HCT116 (cell line): Measurements from ENCODE around the gene BLOC1S5. TPM values are rescaled to one million over a fixed set of nuclear protein-coding genes. Genes with fewer than 3 reads are reported as not detected.
A peak's percentile ranks its signal among the peaks of the same experiment; 100 is the strongest.

Experiments used
- ATAC-seq: fragments of 200-7000 bp; cut with Tn5 transposase; 2 replicates; pipeline ENCODE4 v1.9.1; 2020; ENCODE audit warnings: mild to moderate bottlenecking, moderate library complexity
- BruUV-seq: library from RNA; stranded (reverse); fragments of 400-500 nt; replicated peaks from 2 replicates; lab custom pipeline; 2021; lab: Mats Ljungman, UMichigan
- CTCF ChIA-PET: fragments of 300-600 bp; sonication (Branson Sonifier 250); formaldehyde crosslinking; loops from one replicate; lab custom pipeline; 2021; ENCODE audit warnings: antibody characterized with exemption; lab: Charles Lee
- POLR2A ChIA-PET: fragments of 300-600, 350-600 bp; sonication (Branson Sonifier 250); formaldehyde crosslinking; loops from one replicate; lab custom pipeline; 2021; ENCODE audit warnings: antibody characterized with exemption; lab: Charles Lee
- RAD21 ChIA-PET, 2 experiments: fragments of 300-600 bp; sonication (Branson Sonifier 250); formaldehyde crosslinking; loops; one replicate each; lab custom pipeline; 2023; ENCODE audit warnings: low total read pairs in 2 of 2; ENCODE audit not compliant: uncharacterized antibody in 2 of 2, unreplicated experiment in 2 of 2, low non-redundant PET in 1 of 2; lab: Charles Lee
- DNase-seq: peaks from one replicate; pipeline ENCODE4 v3.0.0-alpha.2; 2010; ENCODE audit warnings: low read depth, low spot score
- H2AFZ ChIP-seq: fragments of 200-600 bp; shearing (Covaris generic), sonication (generic); 2 replicates; pipeline ENCODE4 v1.6.1; 2017; ENCODE audit warnings: low read depth, mixed run types, mixed read lengths, antibody characterized with exemption, low read length; ENCODE audit not compliant: poor library complexity, severe bottlenecking
- H3K27ac ChIP-seq: 2 replicates; pipeline ENCODE4 v1.5.1; 2012; ENCODE audit warnings: low read depth, low read length
- H3K27me3 ChIP-seq: fragments of 200-600 bp; sonication (generic); 2 replicates; pipeline ENCODE4 v1.6.1; 2016; ENCODE audit warnings: mixed run types, low read length, mixed read lengths; ENCODE audit not compliant: insufficient read depth
- H3K36me3 ChIP-seq, 2 experiments: fragments of 200-500 bp in 1 of 2; fragments of 200-600 bp in 1 of 2; sonication (Bioruptor generic) in 1 of 2; sonication (generic) in 1 of 2; 2 replicates each; pipeline versions ENCODE4 v1.5.1 to v1.6.1; 2014 to 2016; ENCODE audit warnings: low read length in 2 of 2, inconsistent platforms in 1 of 2, mixed read lengths in 1 of 2, mixed run types in 1 of 2; ENCODE audit not compliant: insufficient read depth in 2 of 2, control insufficient read depth in 1 of 2
- H3K4me1 ChIP-seq, 2 experiments: fragments of 200-600 bp in 1 of 2; sonication (generic) in 1 of 2; 2 replicates each; pipeline versions ENCODE4 v1.5.1 to v1.6.1; 2012 to 2017; ENCODE audit warnings: low read length in 2 of 2, inconsistent platforms in 1 of 2, mild to moderate bottlenecking in 1 of 2, mixed read lengths in 1 of 2, mixed run types in 1 of 2, moderate library complexity in 1 of 2; ENCODE audit not compliant: insufficient read depth in 2 of 2, control insufficient read depth in 1 of 2
- H3K4me2 ChIP-seq: fragments of 200-600 bp; sonication (generic); 2 replicates; pipeline ENCODE4 v1.6.1; 2017; ENCODE audit warnings: mixed run types, low read length, mixed read lengths
- H3K4me3 ChIP-seq, 2 experiments: fragments of 200-600 bp in 1 of 2; sonication (generic) in 1 of 2; replicated peaks in 1 of 2; 2 replicates each; pipeline ENCODE4 v1.5.1; 2011 to 2016; ENCODE audit warnings: low read length in 2 of 2, control low read depth in 1 of 2, low read depth in 1 of 2, mild to moderate bottlenecking in 1 of 2, mixed read lengths in 1 of 2, mixed run types in 1 of 2
- H3K79me2 ChIP-seq: fragments of 200-600 bp; sonication (generic); 2 replicates; pipeline ENCODE4 v1.6.1; 2017; ENCODE audit warnings: mild to moderate bottlenecking, mixed run types, low read length, moderate library complexity, mixed read lengths; ENCODE audit not compliant: insufficient read depth
- H3K9ac ChIP-seq: fragments of 200-600 bp; sonication (generic); 2 replicates; pipeline ENCODE4 v1.6.1; 2016; ENCODE audit warnings: low read length, mixed read lengths
- H3K9me2 ChIP-seq: fragments of 200-600 bp; sonication (generic), shearing (Covaris generic); 2 replicates; pipeline ENCODE4 v1.6.1; 2017; ENCODE audit warnings: mixed run types, mild to moderate bottlenecking, moderate library complexity; ENCODE audit not compliant: insufficient read depth
- H3K9me3 ChIP-seq, 2 experiments: fragments of 200-500 bp in 1 of 2; fragments of 200-600 bp in 1 of 2; sonication (Bioruptor generic) in 1 of 2; sonication (generic) in 1 of 2; 2 replicates each; pipeline ENCODE4 v1.6.1; 2014 to 2017; ENCODE audit warnings: low read length in 2 of 2, mixed read lengths in 2 of 2, inconsistent platforms in 1 of 2, low read depth in 1 of 2, mild to moderate bottlenecking in 1 of 2, mixed run types in 1 of 2, moderate library complexity in 1 of 2; ENCODE audit not compliant: control insufficient read depth in 1 of 2, insufficient read depth in 1 of 2
- H4K20me1 ChIP-seq: fragments of 200-600 bp; sonication (generic), shearing (Covaris generic); 2 replicates; pipeline ENCODE4 v1.6.1; 2017; ENCODE audit warnings: mixed run types, mild to moderate bottlenecking, moderate library complexity; ENCODE audit not compliant: insufficient read depth
- CBX3 ChIP-seq: IDR thresholded peaks from 2 replicates; pipeline ENCODE4 v1.6.1; 2012; ENCODE audit warnings: low read depth
- CTCF ChIP-seq, 3 experiments: fragments of 200-600 bp in 1 of 3; sonication (generic) in 1 of 3; IDR thresholded peaks in 2 of 3; conservative IDR thresholded peaks in 1 of 3; 2 replicates each; pipeline ENCODE4 v1.5.1; 2012 to 2017; ENCODE audit warnings: low read depth in 2 of 3, low read length in 2 of 3, antibody characterized with exemption in 1 of 3, borderline replicate concordance in 1 of 3, control low read depth in 1 of 3, mild to moderate bottlenecking in 1 of 3, mixed read lengths in 1 of 3, mixed run types in 1 of 3, moderate library complexity in 1 of 3; ENCODE audit not compliant: insufficient read depth in 1 of 3
- ELF1 ChIP-seq: IDR thresholded peaks from 2 replicates; pipeline ENCODE4 v1.6.1; 2012; ENCODE audit warnings: low read depth, borderline replicate concordance
- POLR2A ChIP-seq: IDR thresholded peaks from 2 replicates; pipeline ENCODE4 v1.7.0; 2011; ENCODE audit warnings: borderline replicate concordance; ENCODE audit not compliant: insufficient read depth, insufficient read length; ENCODE audit errors: extremely low read depth
- POLR2AphosphoS5 ChIP-seq: IDR thresholded peaks from 2 replicates; pipeline ENCODE4 v1.6.1; 2011; ENCODE audit warnings: mild to moderate bottlenecking, low read depth, low read length, moderate library complexity
- SIN3A ChIP-seq: IDR thresholded peaks from 2 replicates; pipeline ENCODE4 v1.6.1; 2012; ENCODE audit warnings: low read depth
- TCF7L2 ChIP-seq: IDR thresholded peaks from 2 replicates; pipeline ENCODE4 v1.7.0; 2011; ENCODE audit warnings: borderline replicate concordance, inconsistent platforms; ENCODE audit not compliant: insufficient read depth, insufficient read length; ENCODE audit errors: extremely low read depth
- YY1 ChIP-seq: IDR thresholded peaks from 2 replicates; pipeline ENCODE4 v1.6.1; 2011; ENCODE audit warnings: low read length, low read depth, moderate library complexity, mild to moderate bottlenecking; ENCODE audit not compliant: insufficient replicate concordance; ENCODE audit errors: extremely low read depth
- ZFX ChIP-seq: fragments of 450-650 bp; IDR thresholded peaks from 2 replicates; pipeline ENCODE4 v1.6.1; 2017
- intact Hi-C: fragments of 100-400 bp; cut with micrococcal nuclease; formaldehyde crosslinking; loops from 2 replicates; pipeline ENCODE4 v1.10.0; 2022
- total RNA-seq: library from RNA; stranded (reverse); gene quantifications from one replicate; pipeline ENCODE4 v1.2.1, GENCODE V29; 2021; ENCODE audit not compliant: unreplicated experiment

Gene BLOC1S5
- total RNA-seq, 1 experiment from 2014 or later: 12.0 TPM

- POLR2A ChIA-PET: no interaction called here
- intact Hi-C loops: loop anchor here (5.0 kb wide), 1 partner anchor 94 kb away; no protein-coding TSS in a partner anchor
Measured at GRCh38 chr6:7991536-7991935, 72.7 kb downstream of the BLOC1S5 start.

GRCh38 chr6:7986219-7986618, 78.0 kb downstream of the BLOC1S5 start:
- Histone ChIP-seq H3K4me2 (no peak overlapping the region), H2AFZ (no peak overlapping the region), H3K27ac (no peak overlapping the region), H4K20me1 (no peaks in the 10 kb centered on the region), H3K9me3 (no peaks in the 10 kb centered on the region), H3K4me1 (peaks cover 8 to 9% of the 10 kb centered on the region in 2 experiments), H3K79me2 (no peaks in the 10 kb centered on the region), H3K36me3 (no peaks in the 10 kb centered on the region), H3K9me2 (no peaks in the 10 kb centered on the region), H3K9ac (no peak overlapping the region), H3K27me3 (no peaks in the 10 kb centered on the region), H3K4me3 (no peak overlapping the region)
- ATAC-seq (no peak), DNase-seq (no peak)
- ChIA-PET RAD21 (no interaction called here), CTCF (no interaction called here), POLR2A (no interaction called here)
- no TSS peak for BruUV-seq
- intact Hi-C loops: no loop called here
- TF ChIP-seq POLR2A: no peak
- TF ChIP-seq CTCF (IDR thresholded peaks at IDR 0.05 in 2 of 3, conservative IDR thresholded peaks at IDR 0.05 in 1 of 3; ENCODE audit: borderline replicate concordance in 1 of 3, insufficient read depth in 1 of 3, low read depth in 2 of 3, low read length in 2 of 3): no peak
- no peak for TF ChIP-seq CBX3
- TF ChIP-seq SIN3A: no peak
- TF ChIP-seq ELF1: no peak
- TF ChIP-seq TCF7L2: no peak
- no peak for TF ChIP-seq YY1

More at GRCh38 chr6:7991536-7991935, 72.7 kb downstream of the BLOC1S5 start:
- DNase-seq: no peak
- no peaks in the 10 kb centered on the region for H3K4me1 ChIP-seq
- H3K27ac ChIP-seq: no peak overlapping the region
- no peaks in the 10 kb centered on the region for H3K36me3 ChIP-seq
- TF ChIP-seq POLR2AphosphoS5: no peak
- TF ChIP-seq ZFX: no peak
- 0 out of 6 replicates have a peak, but pooled peaks of 1 of the 3 experiments have one; percentile 5 for TF ChIP-seq CTCF (IDR thresholded peaks at IDR 0.05 in 2 of 3, conservative IDR thresholded peaks at IDR 0.05 in 1 of 3; ENCODE audit: borderline replicate concordance in 1 of 3, insufficient read depth in 1 of 3, low read depth in 2 of 3, low read length in 2 of 3)
- TF ChIP-seq, all 23 proteins: peak for 1
- H3K4me2 ChIP-seq: no peak overlapping the region
- no peak overlapping the region for H2AFZ ChIP-seq
- ChIA-PET RAD21 (no interaction called here), CTCF (interaction anchor here (1.6 kb wide), 1 partner anchor 269 kb away, joined by 4 read pairs; no protein-coding TSS in a partner anchor)
- no peaks in the 10 kb centered on the region for H4K20me1 ChIP-seq
- no peaks in the 10 kb centered on the region for H3K9me2 ChIP-seq
- no peaks in the 10 kb centered on the region for H3K79me2 ChIP-seq
- no peak overlapping the region for H3K9ac ChIP-seq
- no peaks in the 10 kb centered on the region for H3K9me3 ChIP-seq
- no peaks in the 10 kb centered on the region for H3K27me3 ChIP-seq
- BruUV-seq: no TSS peak
- H3K4me3 ChIP-seq: no peak overlapping the region
- ATAC-seq: peak; percentile 42; the same call in 1 of the 2 replicates
